ENCODE measurements around the gene FAM53B.

The FAM53B gene

GRCh38 chr10:124736491-124737136 lies 7.6 kb downstream of the FAM53B start:
- Histone ChIP-seq H3K4me1 (ENCODE audit: control insufficient read depth in 1 of 2, insufficient read depth in 2 of 2, low read length in 2 of 2) (peaks cover 90 to 93% of the 10 kb centered on the region in 2 donors), H3K36me3 (ENCODE audit: control insufficient read depth in 1 of 2, insufficient read depth in 2 of 2, low read length in 2 of 2) (peaks cover 0 to 17% of the 10 kb centered on the region in 2 donors), H3K4me3 (ENCODE audit: low read depth in 1 of 2, low read length in 2 of 2) (peak overlapping the region; percentile 19 to 26), H3K9me3 (ENCODE audit: control insufficient read depth in 1 of 2, low read length in 2 of 2) (no peaks in the 10 kb centered on the region), H3K9ac (ENCODE audit: low read depth in 1 of 2, low read length in 2 of 2) (peak overlapping the region; percentile 8 to 44), H3K27ac (ENCODE audit: low read depth, low read length) (no peak overlapping the region), H3K27me3 (ENCODE audit: control insufficient read depth in 1 of 2, insufficient read depth in 2 of 2, low read length in 2 of 2) (no peaks in the 10 kb centered on the region)

- Histone ChIP-seq H3K36me3 (ENCODE audit: control insufficient read depth in 1 of 2, insufficient read depth in 2 of 2, low read length in 2 of 2) (peaks cover 0 to 17% of the 10 kb centered on the region in 2 donors), H3K27me3 (ENCODE audit: control insufficient read depth in 1 of 2, insufficient read depth in 2 of 2, low read length in 2 of 2) (no peaks in the 10 kb centered on the region), H3K4me1 (ENCODE audit: control insufficient read depth in 1 of 2, insufficient read depth in 2 of 2, low read length in 2 of 2) (peaks cover 84 to 87% of the 10 kb centered on the region in 2 donors), H3K9ac (ENCODE audit: low read depth in 1 of 2, low read length in 2 of 2) (peak overlapping the region; percentile 27 to 48), H3K27ac (ENCODE audit: low read depth, low read length) (no peak overlapping the region), H3K9me3 (ENCODE audit: control insufficient read depth in 1 of 2, low read length in 2 of 2) (no peaks in the 10 kb centered on the region), H3K4me3 (ENCODE audit: low read depth in 1 of 2, low read length in 2 of 2) (peak overlapping the region in 1 of 2 donors; percentile 19)
Observed at GRCh38 chr10:124735491-124736286, 8.5 kb downstream of the FAM53B start.

GRCh38 chr10:124734311-124735166 lies 9.6 kb downstream of the FAM53B start:
- H3K4me3 ChIP-seq (ENCODE audit: low read depth in 1 of 2, low read length in 2 of 2), result no peak overlapping the region
- H3K27ac ChIP-seq (ENCODE audit: low read depth, low read length), result no peak overlapping the region
- H3K4me1 ChIP-seq (ENCODE audit: control insufficient read depth in 1 of 2, insufficient read depth in 2 of 2, low read length in 2 of 2), result peaks cover 82 to 87% of the 10 kb centered on the region in 2 donors
- peaks cover 4 to 24% of the 10 kb centered on the region in 2 donors for H3K36me3 ChIP-seq (ENCODE audit: control insufficient read depth in 1 of 2, insufficient read depth in 2 of 2, low read length in 2 of 2)
- H3K27me3 ChIP-seq (ENCODE audit: control insufficient read depth in 1 of 2, insufficient read depth in 2 of 2, low read length in 2 of 2), result no peaks in the 10 kb centered on the region
- no peak overlapping the region for H3K9ac ChIP-seq (ENCODE audit: low read depth in 1 of 2, low read length in 2 of 2)
- H3K9me3 ChIP-seq (ENCODE audit: control insufficient read depth in 1 of 2, low read length in 2 of 2), result no peaks in the 10 kb centered on the region

- peak overlapping the region; percentile 8 to 30 for H3K9ac ChIP-seq (ENCODE audit: low read depth in 1 of 2, low read length in 2 of 2)
- H3K27ac ChIP-seq (ENCODE audit: low read depth, low read length), result peak overlapping the region; percentile 61
- H3K4me3 ChIP-seq (ENCODE audit: low read depth in 1 of 2, low read length in 2 of 2), result no peak overlapping the region
- H3K27me3 ChIP-seq (ENCODE audit: control insufficient read depth in 1 of 2, insufficient read depth in 2 of 2, low read length in 2 of 2), result no peaks in the 10 kb centered on the region
- H3K9me3 ChIP-seq (ENCODE audit: control insufficient read depth in 1 of 2, low read length in 2 of 2), result no peaks in the 10 kb centered on the region
- peaks cover 4 to 26% of the 10 kb centered on the region in 2 donors for H3K36me3 ChIP-seq (ENCODE audit: control insufficient read depth in 1 of 2, insufficient read depth in 2 of 2, low read length in 2 of 2)
- peaks cover 82 to 87% of the 10 kb centered on the region in 2 donors for H3K4me1 ChIP-seq (ENCODE audit: control insufficient read depth in 1 of 2, insufficient read depth in 2 of 2, low read length in 2 of 2)
Observed at GRCh38 chr10:124733571-124734245, 10.5 kb downstream of the FAM53B start.

GRCh38 chr10:124732931-124733570 lies 11.1 kb downstream of the FAM53B start:
- H3K9ac ChIP-seq (ENCODE audit: low read depth in 1 of 2, low read length in 2 of 2), result peak overlapping the region; percentile 8 to 30
- peak overlapping the region; percentile 61 for H3K27ac ChIP-seq (ENCODE audit: low read depth, low read length)
- H3K27me3 ChIP-seq (ENCODE audit: control insufficient read depth in 1 of 2, insufficient read depth in 2 of 2, low read length in 2 of 2), result no peaks in the 10 kb centered on the region
- no peaks in the 10 kb centered on the region for H3K9me3 ChIP-seq (ENCODE audit: control insufficient read depth in 1 of 2, low read length in 2 of 2)
- H3K4me3 ChIP-seq (ENCODE audit: low read depth in 1 of 2, low read length in 2 of 2), result peak overlapping the region in 1 of 2 donors; percentile 19
- H3K4me1 ChIP-seq (ENCODE audit: control insufficient read depth in 1 of 2, insufficient read depth in 2 of 2, low read length in 2 of 2), result peaks cover 82 to 87% of the 10 kb centered on the region in 2 donors
- peaks cover 4 to 26% of the 10 kb centered on the region in 2 donors for H3K36me3 ChIP-seq (ENCODE audit: control insufficient read depth in 1 of 2, insufficient read depth in 2 of 2, low read length in 2 of 2)

GRCh38 chr10:124731551-124731950 lies 12.6 kb downstream of the FAM53B start:
- H3K36me3 ChIP-seq (ENCODE audit: control insufficient read depth in 1 of 2, insufficient read depth in 2 of 2, low read length in 2 of 2), result peaks cover 4 to 26% of the 10 kb centered on the region in 2 donors
- H3K9me3 ChIP-seq (ENCODE audit: control insufficient read depth in 1 of 2, low read length in 2 of 2), result no peaks in the 10 kb centered on the region
- H3K4me1 ChIP-seq (ENCODE audit: control insufficient read depth in 1 of 2, insufficient read depth in 2 of 2, low read length in 2 of 2), result peaks cover 79 to 81% of the 10 kb centered on the region in 2 donors
- no peak overlapping the region for H3K9ac ChIP-seq (ENCODE audit: low read depth in 1 of 2, low read length in 2 of 2)
- H3K4me3 ChIP-seq (ENCODE audit: low read depth in 1 of 2, low read length in 2 of 2), result no peak overlapping the region
- H3K27ac ChIP-seq (ENCODE audit: low read depth, low read length), result no peak overlapping the region
- no peaks in the 10 kb centered on the region for H3K27me3 ChIP-seq (ENCODE audit: control insufficient read depth in 1 of 2, insufficient read depth in 2 of 2, low read length in 2 of 2)

GRCh38 chr10:124730790-124731189 lies 13.4 kb downstream of the FAM53B start:
- peaks cover 73 to 75% of the 10 kb centered on the region in 2 donors for H3K4me1 ChIP-seq (ENCODE audit: control insufficient read depth in 1 of 2, insufficient read depth in 2 of 2, low read length in 2 of 2)
- H3K27ac ChIP-seq (ENCODE audit: low read depth, low read length), result no peak overlapping the region
- H3K9me3 ChIP-seq (ENCODE audit: control insufficient read depth in 1 of 2, low read length in 2 of 2), result no peaks in the 10 kb centered on the region
- no peaks in the 10 kb centered on the region for H3K27me3 ChIP-seq (ENCODE audit: control insufficient read depth in 1 of 2, insufficient read depth in 2 of 2, low read length in 2 of 2)
- no peak overlapping the region for H3K4me3 ChIP-seq (ENCODE audit: low read depth in 1 of 2, low read length in 2 of 2)
- peaks cover 4 to 26% of the 10 kb centered on the region in 2 donors for H3K36me3 ChIP-seq (ENCODE audit: control insufficient read depth in 1 of 2, insufficient read depth in 2 of 2, low read length in 2 of 2)
- no peak overlapping the region for H3K9ac ChIP-seq (ENCODE audit: low read depth in 1 of 2, low read length in 2 of 2)

GRCh38 chr10:124728830-124729661 lies 15.1 kb downstream of the FAM53B start:
- Histone ChIP-seq H3K27me3 (ENCODE audit: control insufficient read depth in 1 of 2, insufficient read depth in 2 of 2, low read length in 2 of 2) (no peaks in the 10 kb centered on the region), H3K4me1 (ENCODE audit: control insufficient read depth in 1 of 2, insufficient read depth in 2 of 2, low read length in 2 of 2) (peaks cover 73 to 74% of the 10 kb centered on the region in 2 donors), H3K27ac (ENCODE audit: low read depth, low read length) (no peak overlapping the region), H3K4me3 (ENCODE audit: low read depth in 1 of 2, low read length in 2 of 2) (no peak overlapping the region), H3K9ac (ENCODE audit: low read depth in 1 of 2, low read length in 2 of 2) (no peak overlapping the region), H3K36me3 (ENCODE audit: control insufficient read depth in 1 of 2, insufficient read depth in 2 of 2, low read length in 2 of 2) (peaks cover 10 to 16% of the 10 kb centered on the region in 2 donors), H3K9me3 (ENCODE audit: control insufficient read depth in 1 of 2, low read length in 2 of 2) (no peaks in the 10 kb centered on the region)
